H1 (cell line): ENCODE results near the gene C13orf42. TPM values are rescaled to one million over a fixed set of nuclear protein-coding genes. Genes with fewer than 3 reads are reported as not detected.

Experiments used
- CHD7 ChIP-seq: fragments of 300-600 bp; sonication (generic); IDR thresholded peaks from 2 replicates; pipeline ENCODE4 v1.7.1; 2012; ENCODE audit warnings: low read length, moderate library complexity, mild to moderate bottlenecking, inconsistent platforms; ENCODE audit not compliant: insufficient replicate concordance
- CREB1 ChIP-seq: IDR thresholded peaks from 2 replicates; pipeline ENCODE4 v1.6.1; 2012; ENCODE audit warnings: inconsistent platforms
- POLR2A ChIP-seq, 2 experiments: IDR thresholded peaks; 1 replicate in 1 of 2; 2 replicates in 1 of 2; pipeline ENCODE4 v1.6.1; 2011; ENCODE audit warnings: low read depth in 2 of 2, low read length in 2 of 2, mild to moderate bottlenecking in 2 of 2; ENCODE audit errors: control extremely low read depth in 1 of 2
- SIN3A ChIP-seq, 2 experiments: IDR thresholded peaks in 1 of 2; conservative IDR thresholded peaks in 1 of 2; 2 replicates each; pipeline ENCODE4 v1.6.1; 2011 to 2012; ENCODE audit warnings: low read length in 2 of 2, improper control_type of control experiment in 1 of 2, low read depth in 1 of 2, mild to moderate bottlenecking in 1 of 2
- SP2 ChIP-seq: IDR thresholded peaks from 2 replicates; pipeline ENCODE4 v1.6.1; 2012; ENCODE audit warnings: mild to moderate bottlenecking, low read length, inconsistent platforms
- ZNF274 ChIP-seq: IDR thresholded peaks from 2 replicates; pipeline ENCODE4 v1.7.0; 2012; ENCODE audit warnings: low read length, borderline replicate concordance; ENCODE audit errors: extremely low read depth
- polyA plus RNA-seq, 7 experiments: library from polyadenylated mRNA; depleted of rRNA in 3 of 7; stranded (reverse) in 5 of 7; unstranded in 2 of 7; fragments of >200 nt in 5 of 7; fragments of 200-250 nt in 2 of 7; gene quantifications; 1 replicate in 5 of 7; 2 replicates in 1 of 7; 4 replicates in 1 of 7; pipeline versions ENCODE4 v1.2.1 to v1.2.3, GENCODE V29; 2011 to 2013; ENCODE audit warnings: missing spikeins in 2 of 7, mixed read lengths in 2 of 7
- total RNA-seq: library from RNA; stranded (reverse); fragmentation: NEBNext Ultra II Directional; extraction: Animal tissue kit (Norgen Biotek cat#: 25700); gene quantifications from 2 replicates; pipeline ENCODE4 v1.2.1, GENCODE V29; 2021
- TF ChIP-seq, protein P1 (sequence below), 3 experiments: IDR thresholded peaks; 1 replicate in 2 of 3; 2 replicates in 1 of 3; pipeline versions ENCODE4 v1.5.1 to v1.6.1; 2011; ENCODE audit warnings: low read length in 3 of 3, mild to moderate bottlenecking in 3 of 3, inconsistent platforms in 2 of 3, low read depth in 1 of 3, moderate library complexity in 1 of 3; ENCODE audit not compliant: insufficient read depth in 1 of 3; ENCODE audit errors: control extremely low read depth in 1 of 3
- TF ChIP-seq, protein P2 (sequence below): IDR thresholded peaks from 2 replicates; pipeline ENCODE4 v1.6.1; 2012; ENCODE audit warnings: inconsistent platforms

Gene C13orf42
- total and polyA plus RNA-seq, 2 of the 8 experiments (the other 6 are each of a cell fraction or from before 2014, with no cell fraction given) = 9.9 to 10.1 TPM

GRCh38 chr13:51097353-51098043, 13.6 kb downstream of the C13orf42 start (continued):
- TF ChIP-seq CHD7 = peak; percentile 64
- TF ChIP-seq, protein P1, sequence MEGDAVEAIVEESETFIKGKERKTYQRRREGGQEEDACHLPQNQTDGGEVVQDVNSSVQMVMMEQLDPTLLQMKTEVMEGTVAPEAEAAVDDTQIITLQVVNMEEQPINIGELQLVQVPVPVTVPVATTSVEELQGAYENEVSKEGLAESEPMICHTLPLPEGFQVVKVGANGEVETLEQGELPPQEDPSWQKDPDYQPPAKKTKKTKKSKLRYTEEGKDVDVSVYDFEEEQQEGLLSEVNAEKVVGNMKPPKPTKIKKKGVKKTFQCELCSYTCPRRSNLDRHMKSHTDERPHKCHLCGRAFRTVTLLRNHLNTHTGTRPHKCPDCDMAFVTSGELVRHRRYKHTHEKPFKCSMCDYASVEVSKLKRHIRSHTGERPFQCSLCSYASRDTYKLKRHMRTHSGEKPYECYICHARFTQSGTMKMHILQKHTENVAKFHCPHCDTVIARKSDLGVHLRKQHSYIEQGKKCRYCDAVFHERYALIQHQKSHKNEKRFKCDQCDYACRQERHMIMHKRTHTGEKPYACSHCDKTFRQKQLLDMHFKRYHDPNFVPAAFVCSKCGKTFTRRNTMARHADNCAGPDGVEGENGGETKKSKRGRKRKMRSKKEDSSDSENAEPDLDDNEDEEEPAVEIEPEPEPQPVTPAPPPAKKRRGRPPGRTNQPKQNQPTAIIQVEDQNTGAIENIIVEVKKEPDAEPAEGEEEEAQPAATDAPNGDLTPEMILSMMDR (IDR thresholded peaks at IDR 0.05; ENCODE audit: control extremely low read depth in 1 of 3, insufficient read depth in 1 of 3, low read depth in 1 of 3, low read length in 3 of 3) = no peak
- no peak for TF ChIP-seq POLR2A (IDR thresholded peaks at IDR 0.05; ENCODE audit: control extremely low read depth in 1 of 2, low read depth in 2 of 2, low read length in 2 of 2)
- TF ChIP-seq SP2 = no peak
- TF ChIP-seq ZNF274 = no peak
- no peak for TF ChIP-seq CREB1
- TF ChIP-seq, protein P2, sequence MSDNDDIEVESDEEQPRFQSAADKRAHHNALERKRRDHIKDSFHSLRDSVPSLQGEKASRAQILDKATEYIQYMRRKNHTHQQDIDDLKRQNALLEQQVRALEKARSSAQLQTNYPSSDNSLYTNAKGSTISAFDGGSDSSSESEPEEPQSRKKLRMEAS = no peak
- no peak for TF ChIP-seq SIN3A (conservative IDR thresholded peaks at IDR 0.05 in 1 of 2, IDR thresholded peaks at IDR 0.05 in 1 of 2; ENCODE audit: low read depth in 1 of 2, low read length in 2 of 2)
